ENCODE results near the gene RILP. TPM values are rescaled to one million over a fixed set of nuclear protein-coding genes. Genes with fewer than 3 reads are reported as not detected.
A peak's percentile ranks its signal among the peaks of the same experiment; 100 is the strongest.

The RILP gene
- total RNA-seq, 1 experiment from 2014 or later, result 11.6 TPM

- intact Hi-C loops (cut with micrococcal nuclease), result no loop called here
- no TSS peak for BruUV-seq (replicated peaks)
- Histone ChIP-seq H4K20me1 (ENCODE audit: insufficient read depth) (no peaks in the 10 kb centered on the region), H3K9me2 (ENCODE audit: insufficient read depth) (no peaks in the 10 kb centered on the region), H3K27me3 (ENCODE audit: insufficient read depth, low read length) (no peaks in the 10 kb centered on the region), H3K36me3 (ENCODE audit: control insufficient read depth in 1 of 2, insufficient read depth in 2 of 2, low read length in 2 of 2) (no peaks in the 10 kb centered on the region), H3K4me1 (ENCODE audit: control insufficient read depth in 1 of 2, insufficient read depth in 2 of 2, low read length in 2 of 2) (peaks cover 22 to 39% of the 10 kb centered on the region in 2 experiments), H3K9ac (ENCODE audit: low read length) (peak overlapping the region; percentile 65), H3K4me3 (replicated peaks in 1 of 2; ENCODE audit: low read depth in 1 of 2, low read length in 2 of 2) (peak overlapping the region; percentile 33 to 61), H3K27ac (ENCODE audit: low read depth, low read length) (peak overlapping the region; percentile 73; the same call in 1 of the 2 replicates), H3K4me2 (ENCODE audit: low read length) (peak overlapping the region; percentile 93), H3K79me2 (ENCODE audit: insufficient read depth, low read length) (no peaks in the 10 kb centered on the region), H3K9me3 (ENCODE audit: control insufficient read depth in 1 of 2, insufficient read depth in 1 of 2, low read depth in 1 of 2, low read length in 2 of 2) (no peaks in the 10 kb centered on the region), H2AFZ (ENCODE audit: low read depth, low read length, poor library complexity, severe bottlenecking) (no peak overlapping the region)
- peak; percentile 62 for DNase-seq (ENCODE audit: low read depth, low spot score)
- POLR2A ChIA-PET, result interaction anchor here (1.4 kb wide), 1 partner anchor 15 kb away, joined by 5 read pairs; the partner anchor contains the start of gene SLC43A2
- ATAC-seq, result peak; percentile 80
- CTCF ChIA-PET, result interaction anchor here (0.6 to 1.2 kb wide), 3 partner anchors 13 to 69 kb away, joined by 3 to 5 read pairs (median 3); no protein-coding TSS in a partner anchor
- RAD21 ChIA-PET (ENCODE audit: low non-redundant PET in 1 of 2, low total read pairs in 2 of 2, uncharacterized antibody in 2 of 2, unreplicated experiment in 2 of 2), result no interaction called here
- TF ChIP-seq EZH2 (IDR thresholded peaks at IDR 0.05) (no peak), SIN3A (IDR thresholded peaks at IDR 0.05; ENCODE audit: low read depth) (no peak; the same call in 1 of the 2 replicates), CBX3 (IDR thresholded peaks at IDR 0.05; ENCODE audit: low read depth) (no peak), EGR1 (IDR thresholded peaks at IDR 0.05; ENCODE audit: low read depth) (no peak), REST (IDR thresholded peaks at IDR 0.05; ENCODE audit: low read depth) (no peak), ZFX (IDR thresholded peaks at IDR 0.05) (peak; percentile 67; the same call in 1 of the 2 replicates), ELF1 (IDR thresholded peaks at IDR 0.05; ENCODE audit: borderline replicate concordance, low read depth) (no peak), YY1 (IDR thresholded peaks at IDR 0.05; ENCODE audit: extremely low read depth, insufficient replicate concordance, low read depth, low read length) (no peak), ZNF274 (IDR thresholded peaks at IDR 0.05; ENCODE audit: low read depth, low read length) (no peak), RAD21 (IDR thresholded peaks at IDR 0.05; ENCODE audit: low read depth) (no peak), POLR2AphosphoS5 (IDR thresholded peaks at IDR 0.05; ENCODE audit: low read depth, low read length) (peak; percentile 71), SRF (IDR thresholded peaks at IDR 0.05; ENCODE audit: low read depth) (no peak), SP1 (IDR thresholded peaks at IDR 0.05; ENCODE audit: low read depth) (no peak; the same call in 1 of the 2 replicates), CEBPB (IDR thresholded peaks at IDR 0.05; ENCODE audit: low read depth) (no peak), JUND (IDR thresholded peaks at IDR 0.05) (no peak), TCF7L2 (IDR thresholded peaks at IDR 0.05; ENCODE audit: borderline replicate concordance, extremely low read depth, insufficient read depth, insufficient read length) (no peak)
- TF ChIP-seq, protein P1, sequence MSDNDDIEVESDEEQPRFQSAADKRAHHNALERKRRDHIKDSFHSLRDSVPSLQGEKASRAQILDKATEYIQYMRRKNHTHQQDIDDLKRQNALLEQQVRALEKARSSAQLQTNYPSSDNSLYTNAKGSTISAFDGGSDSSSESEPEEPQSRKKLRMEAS (IDR thresholded peaks at IDR 0.05), result peak; percentile 71; the same call in 1 of the 2 replicates
- TF ChIP-seq, protein P2, sequence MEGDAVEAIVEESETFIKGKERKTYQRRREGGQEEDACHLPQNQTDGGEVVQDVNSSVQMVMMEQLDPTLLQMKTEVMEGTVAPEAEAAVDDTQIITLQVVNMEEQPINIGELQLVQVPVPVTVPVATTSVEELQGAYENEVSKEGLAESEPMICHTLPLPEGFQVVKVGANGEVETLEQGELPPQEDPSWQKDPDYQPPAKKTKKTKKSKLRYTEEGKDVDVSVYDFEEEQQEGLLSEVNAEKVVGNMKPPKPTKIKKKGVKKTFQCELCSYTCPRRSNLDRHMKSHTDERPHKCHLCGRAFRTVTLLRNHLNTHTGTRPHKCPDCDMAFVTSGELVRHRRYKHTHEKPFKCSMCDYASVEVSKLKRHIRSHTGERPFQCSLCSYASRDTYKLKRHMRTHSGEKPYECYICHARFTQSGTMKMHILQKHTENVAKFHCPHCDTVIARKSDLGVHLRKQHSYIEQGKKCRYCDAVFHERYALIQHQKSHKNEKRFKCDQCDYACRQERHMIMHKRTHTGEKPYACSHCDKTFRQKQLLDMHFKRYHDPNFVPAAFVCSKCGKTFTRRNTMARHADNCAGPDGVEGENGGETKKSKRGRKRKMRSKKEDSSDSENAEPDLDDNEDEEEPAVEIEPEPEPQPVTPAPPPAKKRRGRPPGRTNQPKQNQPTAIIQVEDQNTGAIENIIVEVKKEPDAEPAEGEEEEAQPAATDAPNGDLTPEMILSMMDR (IDR thresholded peaks at IDR 0.05 in 2 of 3, conservative IDR thresholded peaks at IDR 0.05 in 1 of 3; ENCODE audit: borderline replicate concordance in 1 of 3, insufficient read depth in 1 of 3, low read depth in 2 of 3, low read length in 2 of 3), result peak; percentile 32 to 40 (median 36); a peak in 4 of 6 replicates
- TF ChIP-seq, protein P3, sequence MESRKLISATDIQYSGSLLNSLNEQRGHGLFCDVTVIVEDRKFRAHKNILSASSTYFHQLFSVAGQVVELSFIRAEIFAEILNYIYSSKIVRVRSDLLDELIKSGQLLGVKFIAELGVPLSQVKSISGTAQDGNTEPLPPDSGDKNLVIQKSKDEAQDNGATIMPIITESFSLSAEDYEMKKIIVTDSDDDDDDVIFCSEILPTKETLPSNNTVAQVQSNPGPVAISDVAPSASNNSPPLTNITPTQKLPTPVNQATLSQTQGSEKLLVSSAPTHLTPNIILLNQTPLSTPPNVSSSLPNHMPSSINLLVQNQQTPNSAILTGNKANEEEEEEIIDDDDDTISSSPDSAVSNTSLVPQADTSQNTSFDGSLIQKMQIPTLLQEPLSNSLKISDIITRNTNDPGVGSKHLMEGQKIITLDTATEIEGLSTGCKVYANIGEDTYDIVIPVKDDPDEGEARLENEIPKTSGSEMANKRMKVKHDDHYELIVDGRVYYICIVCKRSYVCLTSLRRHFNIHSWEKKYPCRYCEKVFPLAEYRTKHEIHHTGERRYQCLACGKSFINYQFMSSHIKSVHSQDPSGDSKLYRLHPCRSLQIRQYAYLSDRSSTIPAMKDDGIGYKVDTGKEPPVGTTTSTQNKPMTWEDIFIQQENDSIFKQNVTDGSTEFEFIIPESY (IDR thresholded peaks at IDR 0.05; ENCODE audit: extremely low read depth, insufficient replicate concordance, low read length), result no peak
Measured at GRCh38 chr17:1643293-1643998, 6.2 kb downstream of the RILP start.

All from HCT116 (cell line).